ENCODE results near the gene CD72.

- TF ChIP-seq SUZ12 (IDR thresholded peaks at IDR 0.05) (no peak), FOXK2 (IDR thresholded peaks at IDR 0.05) (no peak), ELF4 (IDR thresholded peaks at IDR 0.05) (no peak), FOXA1 (IDR thresholded peaks at IDR 0.05) (no peak), NFRKB (IDR thresholded peaks at IDR 0.05) (no peak), SP1 (IDR thresholded peaks at IDR 0.05) (no peak), ARNT (IDR thresholded peaks at IDR 0.05) (no peak), PKNOX1 (IDR thresholded peaks at IDR 0.05) (no peak), LEF1 (IDR thresholded peaks at IDR 0.05; ENCODE audit: borderline replicate concordance) (no peak), CTBP1 (IDR thresholded peaks at IDR 0.05; ENCODE audit: borderline replicate concordance) (no peak), HDGF (IDR thresholded peaks at IDR 0.05; ENCODE audit: borderline replicate concordance) (no peak), BHLHE40 (IDR thresholded peaks at IDR 0.05; ENCODE audit: borderline replicate concordance) (no peak), TARDBP (IDR thresholded peaks at IDR 0.05) (no peak), ZNF384 (IDR thresholded peaks at IDR 0.05) (no peak)
Observed at GRCh38 chr9:35579130-35579529, 39.1 kb downstream of the CD72 start.

Measured in HEK293T (cell line).